ENCODE results near the gene PHF5A.
A peak's percentile ranks its signal among the peaks of the same experiment; 100 is the strongest.
"Not testable (repeated sequence)": the region's sequence is repeated elsewhere in the genome, so short reads cannot be mapped to it uniquely, and the experiment has no call there.

The PHF5A gene

DNA sequence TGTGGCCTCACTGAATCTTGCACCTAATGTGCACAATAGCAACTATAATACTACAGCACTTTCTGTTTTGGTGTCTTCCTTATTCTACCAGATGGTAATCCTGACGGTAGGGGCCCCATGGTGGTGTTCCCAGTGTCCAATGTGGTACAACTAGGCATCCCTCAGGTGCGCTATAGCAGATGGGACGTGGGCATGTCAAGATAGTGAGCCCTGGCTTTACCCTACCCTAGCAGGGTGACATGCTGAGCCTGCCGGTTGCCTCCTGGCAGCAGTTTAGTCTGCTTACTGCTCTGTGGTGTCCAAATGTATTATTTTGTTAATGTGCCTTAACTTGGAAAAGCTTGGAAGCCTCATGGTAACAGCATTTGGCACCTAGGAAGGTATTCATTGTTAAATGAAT, 19.6 kb upstream of the PHF5A start:
- no peak for DNase-seq (ENCODE audit: low spot score)

DNA sequence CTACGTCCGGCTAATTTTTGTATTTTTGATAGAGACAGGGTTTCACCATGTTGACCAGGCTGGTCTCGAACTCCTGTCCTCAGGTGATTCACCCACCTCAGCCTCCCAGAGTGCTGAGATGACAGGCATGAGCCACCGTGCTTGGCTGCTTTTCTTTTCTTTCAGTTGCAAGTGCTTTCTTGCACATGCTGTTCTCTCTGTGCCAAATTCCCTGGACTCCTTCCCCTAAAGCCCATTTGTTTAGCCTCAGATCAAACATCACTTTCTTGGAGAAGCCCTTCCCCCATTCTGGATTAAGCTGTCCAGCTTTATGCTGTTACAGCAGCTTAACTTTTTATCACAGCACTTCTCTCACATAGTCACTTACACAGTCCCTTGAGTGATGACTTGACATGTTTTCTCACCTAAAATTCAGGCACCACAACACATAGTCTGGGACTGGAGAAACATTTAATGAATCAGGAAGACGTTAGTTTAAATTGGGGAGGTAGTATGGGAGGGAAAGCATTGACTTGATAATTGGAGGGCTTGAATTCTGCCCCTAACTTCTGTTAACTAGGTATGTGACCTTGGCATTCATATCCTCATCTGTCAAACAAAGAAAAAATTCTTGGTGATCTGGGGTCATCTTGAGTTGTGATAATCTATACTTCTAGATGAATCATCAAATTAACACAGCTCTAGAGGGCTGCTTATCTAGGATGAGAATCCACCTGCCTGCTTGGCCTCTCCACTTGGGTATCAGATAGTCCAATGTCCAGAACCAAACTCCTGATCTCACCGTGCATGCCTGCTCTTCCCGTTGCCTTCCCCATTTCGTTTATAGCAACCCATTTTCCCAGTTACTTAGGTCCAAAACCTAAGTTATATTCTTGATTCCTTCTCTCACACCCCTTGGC, 18.8 kb upstream of the PHF5A start:
- DNase-seq (ENCODE audit: low spot score): no peak

DNA sequence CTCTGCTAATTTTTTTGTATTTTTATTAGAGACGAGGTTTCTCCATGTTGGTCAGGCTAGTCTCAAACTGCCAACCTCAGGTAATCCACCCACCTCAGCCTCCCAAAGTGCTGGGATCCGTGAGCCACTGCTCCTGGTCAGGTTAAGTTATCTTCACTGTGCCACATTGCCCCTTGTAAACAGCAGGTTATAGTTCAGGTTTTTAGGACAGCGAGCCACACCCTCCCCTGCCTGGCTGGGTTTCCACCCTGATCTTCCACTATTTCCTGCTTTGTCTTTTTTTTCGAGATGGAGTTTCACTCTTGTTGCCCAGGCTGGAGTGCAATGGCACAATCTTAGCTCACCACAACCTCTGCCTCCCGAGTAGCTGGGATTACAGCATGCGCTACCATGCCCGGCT, 16.5 kb upstream of the PHF5A start:
- DNase-seq (ENCODE audit: low spot score): no peak

DNA sequence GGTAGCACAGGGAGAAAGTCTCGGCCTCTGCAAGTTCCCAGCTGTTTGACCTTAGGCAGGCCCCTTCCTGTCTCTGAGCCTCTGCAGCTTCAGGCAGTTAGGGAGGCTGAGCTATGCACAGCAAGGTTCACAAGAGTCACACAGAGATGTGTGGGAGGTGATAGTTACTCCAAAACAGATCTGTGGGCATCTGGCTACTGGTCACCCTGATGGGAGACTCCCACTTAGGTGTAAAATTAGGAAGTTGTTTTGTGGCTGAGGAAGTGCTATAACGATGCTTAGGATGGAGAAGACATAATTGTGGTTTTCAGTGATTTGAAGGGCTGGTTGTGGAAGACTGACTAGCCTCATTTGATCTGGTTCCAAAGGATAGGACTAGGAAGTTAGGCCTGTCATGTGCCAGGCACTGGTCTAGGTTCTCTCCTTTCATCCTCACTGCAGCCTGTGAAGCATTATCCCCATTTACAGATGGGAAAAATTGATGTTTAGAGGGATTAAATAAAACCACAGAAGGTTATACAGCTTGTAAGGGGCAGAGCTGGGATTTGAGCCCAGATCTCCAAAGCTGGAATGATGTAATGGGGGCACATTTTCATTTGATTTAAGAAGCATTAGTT, 13.9 kb upstream of the PHF5A start:
- peak; percentile 20 for DNase-seq (ENCODE audit: low spot score)

DNA sequence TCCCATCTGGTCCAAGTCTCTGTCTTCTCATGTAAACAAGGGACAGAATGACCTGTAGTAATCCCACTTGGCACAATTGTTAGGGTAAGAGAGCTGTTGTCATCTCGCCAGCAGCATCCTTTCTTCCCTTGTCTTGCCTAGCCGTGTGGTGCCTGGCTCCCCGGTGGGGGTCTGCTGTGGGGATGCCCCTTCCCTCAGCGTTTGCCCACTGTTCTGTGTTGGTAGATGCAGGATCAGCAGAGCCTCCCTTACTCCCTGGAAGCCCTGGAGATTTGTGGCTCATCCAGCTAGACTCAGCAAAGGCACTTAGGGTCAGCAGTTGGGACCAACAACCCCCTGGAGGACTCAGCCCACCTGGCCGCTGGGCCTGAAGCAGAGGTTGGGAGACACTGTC, 13.4 kb upstream of the PHF5A start:
- DNase-seq (ENCODE audit: low spot score): no peak

DNA sequence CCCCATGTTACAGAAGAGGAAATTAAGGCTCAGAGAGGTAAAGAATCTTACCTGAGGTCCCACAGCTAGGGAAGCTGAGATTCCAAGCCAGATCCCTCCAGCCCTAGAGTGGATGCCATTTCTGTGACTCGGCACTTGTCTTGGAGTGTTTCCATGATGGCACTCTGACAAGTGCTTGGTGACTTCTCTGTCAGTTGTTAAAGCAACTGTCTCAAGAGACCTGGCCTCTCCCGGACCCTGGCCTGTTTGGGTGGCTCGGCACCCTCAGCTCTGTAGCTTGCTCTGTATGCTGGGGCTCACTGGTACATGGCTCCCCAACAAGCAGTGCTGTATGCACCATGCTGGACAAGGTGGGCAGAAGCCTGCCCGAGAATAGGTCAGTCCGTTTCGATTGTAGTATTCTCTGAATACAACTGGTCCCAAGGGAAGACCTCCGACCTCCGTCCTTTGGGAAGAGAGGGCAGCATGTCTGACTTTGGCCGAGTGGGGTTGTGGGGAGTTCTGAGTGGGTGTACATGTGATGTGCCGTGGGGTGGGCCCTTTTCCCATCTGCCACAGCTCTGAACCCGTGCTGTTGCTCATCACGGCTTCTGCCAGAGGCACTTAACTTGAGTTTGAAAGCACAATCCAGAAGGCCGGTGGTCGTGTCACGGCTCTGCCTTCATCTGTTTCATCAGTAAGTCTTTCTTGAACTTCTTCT, 12.8 kb upstream of the PHF5A start:
- DNase-seq (ENCODE audit: low spot score): peak; percentile 42

DNA sequence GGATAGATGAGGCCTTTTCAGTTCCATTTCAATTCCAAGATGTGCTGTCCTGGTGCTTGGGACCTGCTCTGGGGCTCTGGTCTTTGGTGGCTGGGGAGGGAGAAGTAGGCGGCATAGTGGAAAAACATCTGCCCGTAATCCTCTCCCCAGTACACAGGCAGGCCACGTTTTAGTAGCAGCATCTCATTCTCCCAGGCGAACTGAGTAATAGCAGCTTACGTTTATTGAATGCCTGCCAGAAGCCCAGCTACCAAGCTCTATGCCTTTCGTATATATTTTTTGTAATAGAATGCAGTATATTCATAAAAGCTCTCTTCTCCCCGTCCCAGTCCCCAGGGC, 11.9 kb upstream of the PHF5A start:
- no peak for DNase-seq (ENCODE audit: low spot score)

DNA sequence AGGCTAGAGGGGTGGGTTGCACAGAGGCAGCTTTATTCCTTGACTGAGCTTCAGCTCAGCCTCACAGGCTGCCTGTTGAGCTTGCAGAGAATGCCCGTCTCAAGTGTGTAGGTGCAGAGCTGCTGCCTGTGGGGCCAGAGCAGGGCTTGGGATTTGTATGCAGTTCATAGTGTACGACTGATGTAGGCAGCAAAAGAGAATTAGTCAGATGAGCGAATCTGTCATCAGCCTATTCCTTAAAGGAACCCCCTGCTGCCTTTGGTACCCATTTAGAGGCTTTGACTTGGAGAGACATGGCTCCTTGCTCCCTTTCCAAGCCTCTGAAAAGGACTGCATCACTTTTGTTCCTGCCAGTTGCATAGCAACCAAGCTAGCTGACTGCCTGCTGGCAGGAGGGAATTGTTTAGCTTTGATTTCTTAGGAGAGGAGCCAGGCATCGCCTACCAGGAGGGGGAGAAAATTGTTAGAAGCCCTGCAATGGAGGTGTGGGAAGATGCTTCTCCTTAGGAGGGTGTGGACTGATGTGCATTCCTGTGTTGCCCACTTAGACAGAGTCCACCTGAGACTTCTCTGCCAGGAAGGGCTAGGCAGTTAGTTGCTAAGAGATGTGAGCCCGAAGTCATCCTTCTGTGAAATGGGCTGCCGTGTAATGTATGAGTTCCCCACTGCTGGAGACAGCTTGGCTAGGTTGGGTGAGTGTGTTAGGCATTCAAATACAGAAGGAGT, 11.3 kb upstream of the PHF5A start:
- DNase-seq (ENCODE audit: low spot score): peak; percentile 33

DNA sequence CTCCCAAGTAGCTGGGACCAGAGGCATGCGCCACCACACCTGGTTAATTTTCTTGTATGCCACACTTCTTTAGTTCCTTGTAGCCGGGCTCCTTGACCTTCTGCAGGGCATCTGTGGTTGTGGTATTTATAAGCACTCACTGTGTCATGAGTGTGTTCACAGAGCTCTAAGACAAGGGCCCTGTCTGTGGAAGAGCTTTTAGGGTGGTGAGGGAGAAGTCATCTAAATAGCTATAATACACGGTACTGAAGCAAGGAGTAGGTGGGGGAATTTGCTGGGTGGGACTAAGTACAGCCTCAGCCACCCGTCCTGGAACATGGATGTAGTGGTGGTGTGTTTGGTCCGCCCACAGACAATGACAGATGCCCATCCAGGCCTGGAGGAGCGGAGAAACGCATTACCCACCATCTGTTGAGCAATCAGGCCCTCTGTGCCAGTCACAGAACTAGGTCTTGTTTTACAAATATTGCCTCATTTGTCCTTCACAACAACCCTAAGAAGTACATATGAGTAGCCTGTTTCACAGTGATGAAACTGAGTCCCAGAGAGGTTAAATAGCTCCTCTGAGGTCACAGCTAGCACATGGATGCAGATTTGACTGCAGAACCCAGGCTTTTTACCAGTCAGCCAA, 10.5 kb upstream of the PHF5A start:
- peak; percentile 38 for DNase-seq (ENCODE audit: low spot score)

DNA sequence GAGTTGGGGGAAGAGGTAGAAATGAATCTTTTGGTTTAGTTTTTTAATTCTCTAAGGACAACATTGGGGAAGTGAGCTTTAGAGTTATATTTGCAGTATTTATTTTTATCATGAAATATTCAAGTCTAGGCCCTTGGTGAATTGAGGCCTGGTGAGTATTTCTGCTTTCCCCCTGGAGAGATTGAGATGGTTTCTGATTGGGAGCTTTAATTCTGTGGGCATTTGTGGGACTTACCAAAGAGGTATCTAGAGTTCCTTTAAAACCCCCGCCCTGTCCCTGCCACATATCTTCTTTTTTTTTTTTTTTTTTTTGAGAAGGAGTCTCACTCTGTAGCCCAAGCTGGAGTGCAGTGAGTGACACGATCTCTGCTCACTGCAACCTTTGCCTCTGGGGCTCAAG, 10.0 kb upstream of the PHF5A start:
- no peak for DNase-seq (ENCODE audit: low spot score)

DNA sequence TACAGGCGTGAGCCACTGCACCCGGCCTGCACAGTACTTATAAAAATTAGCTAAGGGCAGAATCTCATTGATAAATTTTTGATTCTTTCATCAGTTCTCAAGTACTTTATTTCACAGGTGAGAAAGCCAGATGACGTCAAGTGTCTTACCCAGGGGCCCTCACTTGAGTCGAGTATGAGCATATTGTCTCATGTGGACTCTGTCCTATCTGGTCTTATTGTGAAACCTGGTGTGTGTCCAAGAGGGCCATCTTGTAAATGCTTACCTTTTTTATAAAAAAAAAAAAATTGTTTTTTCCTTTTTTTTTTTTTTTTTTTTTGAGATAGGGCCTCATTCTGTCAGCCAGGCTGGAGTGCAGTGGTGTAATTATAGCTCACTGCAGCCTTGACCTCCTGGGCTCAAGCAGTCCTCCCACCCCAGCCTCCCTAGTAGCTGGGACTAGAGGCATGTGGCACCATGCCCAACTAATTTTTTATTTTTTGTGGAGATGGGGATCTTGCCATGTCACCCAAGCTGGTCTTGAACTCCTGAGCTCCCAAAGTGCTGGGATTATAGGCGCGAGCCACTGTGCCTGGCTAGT, 6.5 kb upstream of the PHF5A start:
- DNase-seq (ENCODE audit: low spot score): no peak

DNA sequence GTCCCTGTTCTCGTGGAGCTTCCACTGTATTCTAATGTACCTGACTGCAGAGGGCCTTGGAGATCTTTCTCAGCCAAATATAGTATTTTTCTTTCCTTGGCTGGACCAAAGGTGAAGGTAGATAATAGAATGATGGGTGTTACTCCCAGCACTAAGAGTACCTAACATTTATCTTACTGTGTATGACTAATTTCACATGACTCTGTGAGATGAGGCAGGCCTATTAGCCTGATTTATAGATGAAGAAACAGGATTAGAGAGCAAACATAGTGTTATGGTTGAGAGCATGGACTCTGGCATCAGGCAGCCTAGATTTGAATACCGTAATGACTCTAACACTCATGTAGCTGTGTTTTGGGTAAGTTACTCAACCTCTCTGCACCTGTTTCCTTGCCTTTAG, 3.1 kb upstream of the PHF5A start:
- no peak for DNase-seq (ENCODE audit: low spot score)

DNA sequence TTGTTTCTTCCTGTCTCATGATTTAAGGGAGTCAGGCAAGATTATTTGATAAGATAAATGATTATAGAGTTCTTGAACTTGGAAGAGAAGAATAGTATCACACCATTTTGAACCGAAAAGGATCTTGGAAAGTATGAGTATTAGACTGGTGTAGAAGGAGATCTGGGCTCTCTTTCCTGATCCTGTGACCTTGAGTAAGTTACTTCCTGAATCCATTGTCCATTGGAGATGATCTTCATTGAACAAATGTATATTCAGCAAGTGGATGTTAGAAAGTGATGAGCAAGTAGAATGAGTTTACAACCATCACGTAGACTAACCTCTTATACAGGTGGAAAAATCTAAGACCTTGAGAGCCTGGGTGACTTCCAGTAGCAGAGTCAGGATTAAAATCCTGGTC, 2.4 kb upstream of the PHF5A start:
- DNase-seq (ENCODE audit: low spot score): no peak

DNA sequence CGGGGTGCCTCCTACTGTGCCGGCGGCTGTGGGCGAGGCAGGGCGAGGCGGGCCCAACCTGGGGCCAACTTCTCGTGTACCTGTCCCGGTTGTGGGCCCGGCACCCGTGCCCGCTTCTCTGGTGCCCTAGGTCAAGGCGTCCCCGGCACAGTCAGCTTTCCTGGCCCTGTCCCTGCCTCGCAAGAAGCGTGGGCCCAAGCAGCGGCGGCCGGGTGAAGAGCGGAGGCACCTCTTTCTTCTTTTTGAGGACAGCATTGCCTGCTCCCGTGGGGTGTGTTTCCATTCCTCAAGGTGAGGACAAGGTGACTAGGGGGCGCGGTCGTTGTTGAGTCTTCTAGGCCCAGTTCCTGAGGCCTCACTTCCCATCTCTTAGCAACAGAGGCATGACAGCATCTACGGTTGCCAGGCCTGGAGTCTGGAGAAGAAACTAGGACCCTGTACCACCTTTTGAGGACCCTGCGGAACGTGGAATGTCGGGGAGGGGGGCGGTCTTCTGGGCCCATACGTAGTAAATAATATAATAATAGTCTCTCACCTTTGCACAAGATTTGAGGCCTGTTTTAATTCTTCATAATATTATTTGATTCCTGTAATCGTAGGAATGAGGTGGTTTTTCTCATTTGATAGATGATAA, 843 bp upstream of the PHF5A start:
- no peak for DNase-seq (ENCODE audit: low spot score)

DNA sequence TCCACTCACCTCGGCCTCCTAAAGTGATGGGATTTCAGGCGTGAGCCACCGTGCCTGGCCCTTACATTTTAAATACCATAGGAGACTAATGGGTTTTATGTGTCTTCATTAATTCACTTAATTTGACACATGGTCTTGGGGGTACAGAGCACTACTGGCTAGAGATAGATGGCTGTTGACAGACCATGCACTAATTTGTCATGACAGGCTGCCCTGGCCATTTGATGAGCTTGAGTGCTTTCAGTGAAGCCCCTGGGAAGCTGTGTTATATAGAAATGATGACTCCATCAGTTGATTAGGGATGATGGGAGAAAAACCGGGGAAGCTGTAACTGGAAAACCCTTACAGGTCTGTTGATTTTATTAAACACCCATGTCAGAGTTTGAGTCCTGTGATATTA, 6.6 kb downstream of the PHF5A start:
- no peak for DNase-seq (ENCODE audit: low spot score)

DNA sequence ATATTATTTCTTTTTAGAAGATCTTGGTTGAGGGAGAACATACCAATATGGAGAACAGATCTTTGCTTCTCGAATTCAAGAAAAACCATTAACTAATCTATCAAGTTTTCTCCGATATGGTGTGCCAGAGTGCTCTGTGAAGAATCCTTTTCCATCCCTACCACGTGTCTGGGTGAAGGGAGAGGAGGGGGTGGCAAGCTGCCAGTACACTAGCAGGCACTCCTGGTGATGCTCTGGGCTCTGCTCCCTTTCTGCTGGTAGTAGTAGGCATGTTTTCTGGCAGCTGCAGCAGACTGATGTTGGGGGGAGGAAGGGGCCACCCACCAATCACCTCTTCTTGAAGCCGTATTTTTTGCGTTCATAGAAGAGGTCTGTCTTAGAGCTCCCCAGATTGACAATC, 8.4 kb downstream of the PHF5A start:
- not testable (repeated sequence) for DNase-seq (ENCODE audit: low spot score)

DNA sequence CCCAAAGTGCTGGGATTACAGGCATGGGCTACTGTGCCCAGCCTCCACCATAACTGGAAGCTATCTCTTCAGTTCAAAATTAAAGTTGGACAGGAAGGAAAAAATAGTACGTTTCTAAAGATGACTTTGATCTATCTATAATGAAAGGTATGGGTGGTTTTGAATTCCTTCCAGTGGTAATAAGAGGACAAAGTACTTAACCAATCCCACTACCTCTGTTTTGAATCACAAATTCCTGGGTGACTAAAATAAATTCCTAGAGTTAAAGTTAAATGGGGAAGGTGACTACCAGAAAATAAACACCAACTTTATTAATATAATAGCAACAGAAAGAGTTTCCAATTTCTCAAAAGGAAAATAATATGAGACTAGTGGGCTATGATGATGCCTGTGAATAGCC, 9.1 kb downstream of the PHF5A start:
- peak; percentile 43 for DNase-seq (ENCODE audit: low spot score)

DNA sequence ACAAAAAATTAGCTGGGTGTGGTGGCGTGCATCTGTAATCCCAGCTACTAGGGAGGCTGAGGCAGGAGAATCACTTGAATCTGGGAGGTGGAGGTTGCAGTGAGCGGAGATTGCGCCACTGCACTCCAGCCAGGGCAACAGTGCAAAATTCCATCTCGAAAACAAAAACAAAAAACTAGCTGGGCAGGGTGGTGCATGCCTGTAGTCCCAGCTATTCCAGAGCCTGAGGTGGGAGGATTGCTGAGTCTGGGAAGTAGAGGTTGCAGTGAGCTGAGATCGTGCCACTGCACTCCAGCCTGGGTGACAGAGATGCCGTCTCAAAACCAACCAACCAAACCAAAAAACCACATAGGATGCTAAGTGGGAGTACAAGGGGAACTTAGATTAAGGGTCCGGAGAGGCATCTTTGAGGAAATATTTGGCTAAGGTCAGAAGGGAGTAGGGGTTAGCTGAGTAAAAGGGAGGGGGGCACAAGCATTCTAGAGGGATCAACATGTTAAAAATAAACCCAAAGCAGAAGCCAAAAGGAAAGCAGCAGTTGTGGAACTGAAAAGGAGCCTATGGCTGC, 10.2 kb downstream of the PHF5A start:
- no peak for DNase-seq (ENCODE audit: low spot score)

DNA sequence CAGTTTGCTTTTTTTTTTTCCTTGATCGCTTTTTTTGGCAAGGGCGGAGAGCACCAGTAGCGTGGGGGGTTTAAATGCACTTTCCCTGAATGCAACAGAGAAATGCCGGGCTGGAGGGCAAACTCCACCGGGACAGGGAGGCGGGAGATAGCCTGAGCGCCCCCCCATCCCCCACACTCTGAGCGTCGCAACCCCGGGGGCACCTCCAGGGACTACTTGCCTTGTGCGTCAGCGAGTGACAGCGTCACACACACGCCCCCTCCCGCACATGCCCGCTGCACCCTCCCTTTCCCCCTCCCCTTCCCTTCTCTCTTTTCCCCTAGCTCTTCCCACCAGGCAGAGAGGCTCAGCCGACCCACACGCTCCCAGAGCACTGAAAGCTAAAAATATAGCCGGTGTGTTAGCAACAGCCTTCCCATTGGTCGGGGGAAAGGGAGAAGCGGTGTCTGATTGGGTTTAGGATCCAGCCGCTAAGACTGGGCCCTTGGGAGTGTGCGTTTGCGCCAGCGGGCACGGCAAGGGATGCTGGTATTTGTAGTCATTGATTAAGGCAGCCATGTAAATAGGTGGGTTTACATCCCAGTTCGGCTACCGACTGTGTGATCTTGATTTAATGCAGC, 20.2 kb downstream of the PHF5A start:
- DNase-seq (ENCODE audit: low spot score): peak; percentile 100

DNA sequence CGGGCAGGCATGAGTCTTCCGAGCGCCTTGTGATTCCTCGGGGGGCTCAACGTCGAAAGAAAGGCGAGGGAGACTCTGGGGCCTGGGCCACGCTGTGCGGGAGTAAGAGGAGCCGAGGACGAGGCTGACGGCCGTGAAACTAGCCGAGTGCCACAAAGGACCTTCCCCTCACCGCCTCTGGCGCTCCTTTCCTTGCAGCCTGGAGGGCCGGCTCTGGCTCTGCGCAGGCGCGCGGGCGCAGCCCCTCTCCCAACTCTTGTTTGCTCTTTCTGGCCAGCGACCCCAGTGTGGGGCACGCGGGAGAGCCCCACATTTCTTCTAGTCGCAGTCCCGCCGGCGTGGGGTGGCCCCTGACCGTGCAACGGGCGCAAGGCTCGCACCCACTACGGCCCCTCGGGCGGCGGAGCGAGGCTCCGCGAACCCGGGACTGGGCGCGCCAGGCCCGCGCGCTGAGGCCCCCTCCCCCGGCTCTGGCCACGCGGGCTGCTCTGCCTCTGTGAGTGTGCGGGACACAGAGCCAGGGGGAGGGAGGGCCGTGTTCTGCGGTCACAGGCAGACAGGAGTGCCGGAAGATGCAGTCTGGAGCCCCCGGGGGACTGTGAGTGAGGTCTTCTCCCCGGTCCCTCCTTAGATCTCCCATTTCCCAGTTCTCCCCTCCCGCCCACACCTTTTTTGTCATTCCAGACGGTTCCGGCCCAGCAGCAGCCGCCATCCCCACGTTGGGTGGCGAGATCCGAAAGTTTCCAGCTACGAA, 20.9 kb downstream of the PHF5A start:
- peak; percentile 70 for DNase-seq (ENCODE audit: low spot score)

Data from kidney tubule cell (primary cell).